BLaER1 (cell line): ENCODE results near the gene CRY2.
"Not testable (repeated sequence)": the region's sequence is repeated elsewhere in the genome, so short reads cannot be mapped to it uniquely, and the experiment has no call there.

Experiments
- H3K27ac ChIP-seq: shearing (Covaris generic); formaldehyde crosslinking; 2 replicates; pipeline ENCODE4 v1.8.1; 2022
- H3K27me3 ChIP-seq: shearing (Covaris generic); formaldehyde crosslinking; 2 replicates; pipeline ENCODE4 v1.8.1; 2022
- H3K36me3 ChIP-seq: shearing (Covaris generic); formaldehyde crosslinking; 2 replicates; pipeline ENCODE4 v1.8.1; 2022
- H3K4me1 ChIP-seq: shearing (Covaris generic); formaldehyde crosslinking; 2 replicates; pipeline ENCODE4 v1.8.1; 2022
- H3K4me2 ChIP-seq: shearing (Covaris generic); formaldehyde crosslinking; 2 replicates; pipeline ENCODE4 v1.8.1; 2022
- H3K4me3 ChIP-seq: shearing (Covaris generic); formaldehyde crosslinking; 2 replicates; pipeline ENCODE4 v1.8.1; 2022
- H3K9ac ChIP-seq: shearing (Covaris generic); formaldehyde crosslinking; 2 replicates; pipeline ENCODE4 v1.8.1; 2022
- H3K9me3 ChIP-seq: shearing (Covaris generic); formaldehyde crosslinking; 2 replicates; pipeline ENCODE4 v1.8.1; 2022
- H4K20me1 ChIP-seq: shearing (Covaris generic); formaldehyde crosslinking; 2 replicates; pipeline ENCODE4 v1.8.1; 2022
- Cebpa-rat ChIP-seq: shearing (Covaris generic); IDR thresholded peaks from 2 replicates; pipeline ENCODE4 v1.8.1; 2022

Gene CRY2

GRCh38 chr11:45805305-45806071 is 41.8 kb upstream of the CRY2 start:
- H3K27ac ChIP-seq = peak overlapping the region; percentile 72
- H3K4me3 ChIP-seq = peak overlapping the region; percentile 88
- H4K20me1 ChIP-seq = peaks cover 18% of the 10 kb centered on the region
- H3K4me2 ChIP-seq = peak overlapping the region; percentile 99
- peak overlapping the region; percentile 79 for H3K9ac ChIP-seq
- peaks cover 27% of the 10 kb centered on the region for H3K36me3 ChIP-seq
- H3K4me1 ChIP-seq = peaks cover 51% of the 10 kb centered on the region
- no peak for TF ChIP-seq Cebpa-rat
- no peaks in the 10 kb centered on the region for H3K27me3 ChIP-seq
- H3K9me3 ChIP-seq = no peaks in the 10 kb centered on the region

DNA sequence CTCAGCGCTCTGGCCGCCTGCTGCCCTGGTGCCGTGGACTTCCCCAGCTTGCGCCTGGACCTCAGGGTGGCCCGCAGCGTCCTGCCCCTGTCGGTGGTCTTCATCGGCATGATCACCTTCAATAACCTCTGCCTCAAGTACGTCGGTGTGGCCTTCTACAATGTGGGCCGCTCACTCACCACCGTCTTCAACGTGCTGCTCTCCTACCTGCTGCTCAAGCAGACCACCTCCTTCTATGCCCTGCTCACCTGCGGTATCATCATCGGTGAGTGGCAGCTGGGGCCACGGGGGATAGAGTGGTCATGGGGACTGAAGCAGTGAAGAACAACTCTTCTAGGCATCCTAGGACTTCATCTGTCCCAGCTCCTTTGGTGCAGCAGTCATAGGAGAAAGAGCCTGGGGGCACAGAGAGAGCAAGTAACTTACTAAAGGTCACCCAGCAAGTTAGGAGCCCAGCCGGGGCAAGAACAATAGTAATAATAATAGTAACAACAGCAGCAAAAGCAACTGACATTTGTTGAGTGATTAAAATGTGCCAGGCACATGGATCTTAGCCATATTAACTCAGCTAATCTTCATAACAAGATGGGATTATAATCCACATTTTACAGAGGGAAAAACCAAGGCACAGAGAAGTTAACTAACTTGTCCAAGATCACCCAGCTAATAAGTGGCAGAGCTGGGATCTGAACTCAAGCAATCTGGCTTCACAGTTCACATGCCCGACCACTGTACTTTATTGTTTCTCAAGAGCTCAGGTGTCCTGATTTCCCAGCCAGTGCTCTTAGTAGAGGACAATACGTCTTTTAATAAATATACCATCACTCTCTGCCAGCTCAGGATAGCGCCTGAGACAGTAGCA is 41.0 kb upstream of the CRY2 start:
- TF ChIP-seq Cebpa-rat = no peak
- Histone ChIP-seq H3K4me3 (peak overlapping the region; percentile 88), H3K9me3 (no peaks in the 10 kb centered on the region), H3K4me2 (peak overlapping the region; percentile 99), H3K27me3 (no peaks in the 10 kb centered on the region), H3K27ac (no peak overlapping the region), H3K36me3 (peaks cover 35% of the 10 kb centered on the region), H3K4me1 (peaks cover 60% of the 10 kb centered on the region), H3K9ac (peak overlapping the region; percentile 79), H4K20me1 (peaks cover 27% of the 10 kb centered on the region)

- Histone ChIP-seq H3K27ac (no peak overlapping the region), H3K4me3 (no peak overlapping the region; the same call in 1 of the 2 replicates), H3K9ac (no peak overlapping the region; the same call in 1 of the 2 replicates), H3K27me3 (no peaks in the 10 kb centered on the region), H3K36me3 (peaks cover 44% of the 10 kb centered on the region), H3K4me1 (peaks cover 68% of the 10 kb centered on the region), H3K4me2 (peak overlapping the region; percentile 99), H3K9me3 (no peaks in the 10 kb centered on the region), H4K20me1 (peaks cover 35% of the 10 kb centered on the region)
- no peak for TF ChIP-seq Cebpa-rat
Measured at GRCh38 chr11:45806937-45807791, 40.1 kb upstream of the CRY2 start.

DNA sequence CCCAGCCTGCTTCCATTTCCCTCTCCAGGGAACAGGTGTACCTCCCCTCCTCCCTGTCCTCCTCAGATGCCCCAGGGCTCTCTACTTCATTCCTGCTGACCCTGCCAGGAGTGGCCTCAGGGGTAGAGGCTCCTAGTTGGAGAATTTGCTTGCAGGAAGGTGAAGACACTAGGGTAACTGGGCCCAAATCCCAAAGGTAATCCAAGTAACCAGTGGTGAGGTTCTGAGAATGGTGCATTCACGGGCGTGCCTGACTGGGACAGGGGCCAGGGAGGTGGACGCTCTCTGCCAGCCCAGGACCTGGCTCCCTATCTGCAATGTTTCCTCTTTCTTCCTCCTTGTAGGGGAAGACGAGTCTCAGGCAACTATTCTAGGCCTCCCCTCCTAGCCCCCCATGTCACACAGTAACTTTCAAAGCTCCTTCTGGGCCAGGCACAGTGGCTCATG is 39.5 kb upstream of the CRY2 start:
- Histone ChIP-seq H3K9me3 (no peaks in the 10 kb centered on the region), H3K4me1 (peaks cover 73% of the 10 kb centered on the region), H3K36me3 (peaks cover 50% of the 10 kb centered on the region), H3K9ac (no peak overlapping the region; the same call in 1 of the 2 replicates), H3K4me3 (no peak overlapping the region), H3K27me3 (no peaks in the 10 kb centered on the region), H4K20me1 (peaks cover 42% of the 10 kb centered on the region), H3K27ac (no peak overlapping the region), H3K4me2 (peak overlapping the region; percentile 99)
- TF ChIP-seq Cebpa-rat = no peak

GRCh38 chr11:45808427-45808826 is 38.8 kb upstream of the CRY2 start:
- H3K9me3 ChIP-seq, H3K4me2 ChIP-seq, H3K27ac ChIP-seq, H3K4me3 ChIP-seq, H3K27me3 ChIP-seq, H3K9ac ChIP-seq: not testable (repeated sequence)
- H4K20me1 ChIP-seq = peaks cover 44% of the 10 kb centered on the region
- H3K36me3 ChIP-seq = peaks cover 52% of the 10 kb centered on the region
- H3K4me1 ChIP-seq = peaks cover 73% of the 10 kb centered on the region

GRCh38 chr11:45809456-45810395 is 37.5 kb upstream of the CRY2 start:
- H3K27me3 ChIP-seq = no peaks in the 10 kb centered on the region
- no peak overlapping the region for H3K9ac ChIP-seq
- peaks cover 66% of the 10 kb centered on the region for H3K4me1 ChIP-seq
- peaks cover 52% of the 10 kb centered on the region for H3K36me3 ChIP-seq
- peaks cover 44% of the 10 kb centered on the region for H4K20me1 ChIP-seq
- H3K4me3 ChIP-seq = no peak overlapping the region
- no peak overlapping the region for H3K27ac ChIP-seq
- no peaks in the 10 kb centered on the region for H3K9me3 ChIP-seq
- peak overlapping the region; percentile 11 for H3K4me2 ChIP-seq
- TF ChIP-seq Cebpa-rat = no peak

GRCh38 chr11:45810431-45811108 is 36.7 kb upstream of the CRY2 start:
- no peak overlapping the region for H3K9ac ChIP-seq
- H3K27me3 ChIP-seq = no peaks in the 10 kb centered on the region
- H3K27ac ChIP-seq = peak overlapping the region; percentile 23; the same call in 1 of the 2 replicates
- H3K36me3 ChIP-seq = peaks cover 52% of the 10 kb centered on the region
- H3K4me3 ChIP-seq = no peak overlapping the region
- no peak for TF ChIP-seq Cebpa-rat
- H3K4me2 ChIP-seq = peak overlapping the region; percentile 61
- H4K20me1 ChIP-seq = peaks cover 44% of the 10 kb centered on the region
- no peaks in the 10 kb centered on the region for H3K9me3 ChIP-seq
- H3K4me1 ChIP-seq = peaks cover 63% of the 10 kb centered on the region

GRCh38 chr11:45811109-45811435 is 36.2 kb upstream of the CRY2 start:
- Histone ChIP-seq H3K9ac (no peak overlapping the region), H3K9me3 (no peaks in the 10 kb centered on the region), H3K4me2 (peak overlapping the region; percentile 61), H3K27ac (peak overlapping the region; percentile 23; the same call in 1 of the 2 replicates), H3K27me3 (no peaks in the 10 kb centered on the region), H4K20me1 (peaks cover 44% of the 10 kb centered on the region), H3K36me3 (peaks cover 52% of the 10 kb centered on the region), H3K4me1 (peaks cover 58% of the 10 kb centered on the region), H3K4me3 (no peak overlapping the region)
- no peak for TF ChIP-seq Cebpa-rat
